Measurements from ENCODE around the gene CAST.

The CAST gene

GRCh38 chr5:96703384-96703920, 41.3 kb downstream of the CAST start:
- TF ChIP-seq, protein P1, sequence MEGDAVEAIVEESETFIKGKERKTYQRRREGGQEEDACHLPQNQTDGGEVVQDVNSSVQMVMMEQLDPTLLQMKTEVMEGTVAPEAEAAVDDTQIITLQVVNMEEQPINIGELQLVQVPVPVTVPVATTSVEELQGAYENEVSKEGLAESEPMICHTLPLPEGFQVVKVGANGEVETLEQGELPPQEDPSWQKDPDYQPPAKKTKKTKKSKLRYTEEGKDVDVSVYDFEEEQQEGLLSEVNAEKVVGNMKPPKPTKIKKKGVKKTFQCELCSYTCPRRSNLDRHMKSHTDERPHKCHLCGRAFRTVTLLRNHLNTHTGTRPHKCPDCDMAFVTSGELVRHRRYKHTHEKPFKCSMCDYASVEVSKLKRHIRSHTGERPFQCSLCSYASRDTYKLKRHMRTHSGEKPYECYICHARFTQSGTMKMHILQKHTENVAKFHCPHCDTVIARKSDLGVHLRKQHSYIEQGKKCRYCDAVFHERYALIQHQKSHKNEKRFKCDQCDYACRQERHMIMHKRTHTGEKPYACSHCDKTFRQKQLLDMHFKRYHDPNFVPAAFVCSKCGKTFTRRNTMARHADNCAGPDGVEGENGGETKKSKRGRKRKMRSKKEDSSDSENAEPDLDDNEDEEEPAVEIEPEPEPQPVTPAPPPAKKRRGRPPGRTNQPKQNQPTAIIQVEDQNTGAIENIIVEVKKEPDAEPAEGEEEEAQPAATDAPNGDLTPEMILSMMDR (IDR thresholded peaks at IDR 0.05; ENCODE audit: borderline replicate concordance, control extremely low read depth, extremely low read depth, insufficient read depth, missing control alignments): no peak
- no peak for DNase-seq (ENCODE audit: low spot score)
- in situ Hi-C loops (cut with MboI; ENCODE audit: low sequenced_read_pairs, unreplicated experiment): no loop called here

- TF ChIP-seq, protein P1 (IDR thresholded peaks at IDR 0.05; ENCODE audit: borderline replicate concordance, control extremely low read depth, extremely low read depth, insufficient read depth, missing control alignments): no peak
- in situ Hi-C loops (cut with MboI; ENCODE audit: low sequenced_read_pairs, unreplicated experiment): no loop called here
- no peak for DNase-seq (ENCODE audit: low spot score)
Observed at GRCh38 chr5:96703995-96704394, 41.8 kb downstream of the CAST start.

DNA sequence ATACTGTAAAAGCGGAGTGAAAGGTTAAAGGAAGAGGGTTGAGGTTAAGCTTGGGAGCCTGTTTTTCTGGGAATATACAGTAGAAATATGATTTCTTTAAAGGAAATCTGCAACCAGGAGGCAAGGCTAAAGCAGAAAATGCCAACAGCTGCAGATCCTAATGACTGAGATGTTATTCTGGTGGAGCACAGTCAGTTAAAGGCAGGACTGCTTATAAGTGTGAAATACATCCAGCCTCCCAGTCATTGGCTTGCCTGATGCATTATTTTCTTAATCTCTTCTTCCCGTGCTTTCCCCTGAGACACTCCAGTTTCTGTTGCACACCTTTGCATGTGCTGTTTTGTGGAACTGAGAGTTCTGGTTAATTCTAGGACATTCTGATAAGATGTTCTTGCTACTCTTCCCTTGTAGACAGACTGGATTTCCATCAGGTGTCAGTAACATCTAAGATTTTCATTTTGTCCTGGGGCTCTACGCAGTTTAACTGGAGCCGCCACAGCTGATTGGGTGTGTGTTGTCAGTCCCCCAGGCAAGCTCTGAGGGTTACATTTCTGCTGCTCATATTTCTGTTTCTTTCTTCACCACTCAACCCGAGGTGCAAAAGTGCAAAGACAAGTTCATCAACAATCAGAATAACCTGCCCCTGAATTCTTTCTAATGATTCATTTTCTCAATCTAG, 44.4 kb downstream of the CAST start:
- TF ChIP-seq, protein P1 (IDR thresholded peaks at IDR 0.05; ENCODE audit: borderline replicate concordance, control extremely low read depth, extremely low read depth, insufficient read depth, missing control alignments): no peak
- in situ Hi-C loops (cut with MboI; ENCODE audit: low sequenced_read_pairs, unreplicated experiment): no loop called here
- DNase-seq (ENCODE audit: low spot score): no peak

DNA sequence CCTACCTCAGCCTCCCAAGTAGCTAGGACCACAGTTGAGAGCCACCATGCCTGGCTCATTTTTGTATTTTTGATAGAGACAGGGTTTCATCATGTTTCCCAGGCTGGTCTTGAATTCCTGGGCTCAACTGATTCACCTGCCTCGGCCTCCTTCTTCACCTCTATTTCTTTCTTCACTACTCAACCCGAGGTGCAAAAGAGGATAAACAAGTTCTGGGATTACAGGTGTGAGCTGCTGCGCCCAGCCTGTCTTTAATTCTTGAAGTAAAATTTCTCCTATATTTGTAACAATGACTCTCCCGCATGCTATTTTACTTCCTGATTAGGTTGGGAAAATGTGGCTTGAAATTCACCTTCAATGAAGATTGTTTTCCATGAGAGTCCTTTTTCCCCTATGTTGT, 46.4 kb downstream of the CAST start:
- TF ChIP-seq, protein P1 (IDR thresholded peaks at IDR 0.05; ENCODE audit: borderline replicate concordance, control extremely low read depth, extremely low read depth, insufficient read depth, missing control alignments): no peak
- DNase-seq (ENCODE audit: low spot score): no peak
- in situ Hi-C loops (cut with MboI; ENCODE audit: low sequenced_read_pairs, unreplicated experiment): no loop called here

DNA sequence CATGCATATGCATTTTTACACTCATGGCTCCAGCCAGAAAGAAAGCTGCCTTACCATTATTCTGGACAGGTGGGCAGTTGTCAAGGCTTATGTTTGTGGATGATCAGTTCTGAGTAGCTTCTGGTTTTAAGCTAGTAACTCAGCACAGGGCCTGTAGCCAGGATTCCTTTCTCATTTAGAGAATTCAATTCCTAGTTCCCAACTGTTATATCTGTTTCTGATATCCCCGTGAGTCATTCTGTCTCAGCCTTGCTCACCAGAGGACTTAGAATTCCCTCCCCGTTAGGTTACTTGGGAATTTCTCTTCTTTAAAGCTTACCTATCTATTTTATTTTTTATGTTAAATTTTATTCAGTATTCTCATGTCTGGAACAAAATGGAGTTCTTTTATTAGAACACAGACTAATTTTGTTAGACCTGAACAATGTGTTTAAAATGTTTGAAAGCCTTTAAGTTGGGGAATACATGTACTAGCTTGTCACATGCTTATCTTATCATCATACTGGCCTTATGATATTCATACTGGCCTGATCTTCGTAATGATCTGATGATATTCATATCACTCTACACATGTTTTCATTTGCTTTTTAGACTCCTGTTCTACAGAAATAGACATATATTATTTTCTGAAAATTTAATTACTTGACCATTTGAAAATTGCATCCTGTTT, 47.1 kb downstream of the CAST start:
- TF ChIP-seq, protein P1 (IDR thresholded peaks at IDR 0.05; ENCODE audit: borderline replicate concordance, control extremely low read depth, extremely low read depth, insufficient read depth, missing control alignments): no peak
- DNase-seq (ENCODE audit: low spot score): no peak
- in situ Hi-C loops (cut with MboI; ENCODE audit: low sequenced_read_pairs, unreplicated experiment): no loop called here

DNA sequence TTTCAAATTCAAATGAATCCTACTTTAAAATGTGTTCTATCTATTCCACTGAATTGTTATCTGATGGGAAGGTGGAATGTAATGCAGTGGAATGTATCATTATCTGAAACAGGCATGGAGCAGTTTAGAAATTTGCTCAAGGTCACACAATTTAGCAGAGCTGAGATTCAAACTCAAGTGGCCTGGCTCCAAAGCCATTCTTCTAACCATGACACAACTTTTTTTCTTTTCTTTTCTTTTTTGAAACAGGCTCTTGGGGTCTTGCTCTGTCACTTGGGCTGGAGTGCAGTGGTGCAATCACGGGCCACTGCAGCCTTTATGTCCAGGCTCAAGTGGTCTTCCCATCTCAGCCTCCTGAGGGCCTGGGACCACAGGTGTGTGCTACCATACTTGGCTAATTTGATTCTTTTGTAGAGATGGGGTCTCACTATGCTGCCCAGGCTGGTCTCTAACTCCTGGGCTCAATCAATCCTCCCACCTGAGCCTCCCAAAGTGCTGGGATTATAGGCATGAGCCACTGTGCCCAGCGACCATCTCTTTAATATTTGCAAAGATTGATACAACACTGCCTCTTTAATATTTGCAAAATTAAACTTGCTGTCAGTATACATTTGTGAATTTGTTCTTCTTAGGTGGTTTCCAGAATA, 50.0 kb downstream of the CAST start:
- TF ChIP-seq, protein P1 (IDR thresholded peaks at IDR 0.05; ENCODE audit: borderline replicate concordance, control extremely low read depth, extremely low read depth, insufficient read depth, missing control alignments): no peak
- in situ Hi-C loops (cut with MboI; ENCODE audit: low sequenced_read_pairs, unreplicated experiment): no loop called here
- DNase-seq (ENCODE audit: low spot score): no peak
